NCI-H1694 (cell line): ENCODE results near the gene DNALI1.
"Not testable (repeated sequence)": the region's sequence is repeated elsewhere in the genome, so short reads cannot be mapped to it uniquely, and the experiment has no call there.

Source experiments
- DNase-seq: peaks from one replicate; lab custom pipeline; 2025; lab: John Stamatoyannopoulos, UW

The DNALI1 gene

DNA sequence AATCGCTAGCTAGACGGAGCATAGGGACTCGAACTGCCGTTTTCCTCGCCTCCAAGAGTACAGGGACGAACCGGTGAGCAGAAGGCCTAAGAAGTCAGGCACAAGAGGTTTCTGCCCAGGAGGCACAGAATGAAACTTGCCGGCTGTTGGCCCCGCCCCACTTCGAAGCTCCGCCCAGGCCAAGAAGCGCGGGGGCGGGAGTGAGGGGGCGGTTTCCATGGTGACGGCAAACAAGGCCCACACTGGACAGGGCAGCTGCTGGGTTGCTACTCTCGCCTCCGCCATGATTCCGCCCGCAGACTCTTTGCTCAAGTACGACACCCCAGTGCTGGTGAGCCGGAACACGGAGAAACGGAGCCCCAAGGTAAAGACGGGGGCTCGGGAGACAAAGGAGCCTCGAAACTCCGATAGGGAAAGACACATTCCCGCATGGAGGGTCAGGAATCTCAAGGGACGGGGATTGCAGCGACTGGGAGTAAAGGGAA, at the start of gene DNALI1:
TSS of gene DNALI1 (plus strand) at position 229 of the 485 bp plus-strand sequence. CDS start at position 284, 55 bp downstream.
- no peak for DNase-seq

DNA sequence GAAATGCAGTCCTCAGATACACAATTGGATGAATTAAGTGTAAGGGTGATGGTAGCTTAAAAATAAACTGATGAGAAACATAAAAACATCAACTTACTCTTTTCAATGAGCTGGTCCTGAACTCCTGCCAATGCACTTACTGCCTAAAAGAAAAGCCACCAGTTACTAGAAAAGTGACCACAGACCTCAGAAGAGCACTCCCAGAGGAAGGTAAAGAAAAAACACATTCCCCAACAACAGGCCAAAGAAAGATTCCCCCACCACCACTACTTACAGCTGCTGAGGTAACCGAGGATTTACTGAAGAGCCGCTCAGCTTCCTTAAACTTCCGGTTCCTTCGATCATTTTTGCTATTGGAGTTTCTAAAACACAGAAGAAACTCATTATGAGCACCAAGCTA, 47.6 kb upstream of the DNALI1 start:
- DNase-seq = no peak

GRCh38 chr1:37513795-37514349, 42.9 kb upstream of the DNALI1 start:
- DNase-seq = no peak

DNA sequence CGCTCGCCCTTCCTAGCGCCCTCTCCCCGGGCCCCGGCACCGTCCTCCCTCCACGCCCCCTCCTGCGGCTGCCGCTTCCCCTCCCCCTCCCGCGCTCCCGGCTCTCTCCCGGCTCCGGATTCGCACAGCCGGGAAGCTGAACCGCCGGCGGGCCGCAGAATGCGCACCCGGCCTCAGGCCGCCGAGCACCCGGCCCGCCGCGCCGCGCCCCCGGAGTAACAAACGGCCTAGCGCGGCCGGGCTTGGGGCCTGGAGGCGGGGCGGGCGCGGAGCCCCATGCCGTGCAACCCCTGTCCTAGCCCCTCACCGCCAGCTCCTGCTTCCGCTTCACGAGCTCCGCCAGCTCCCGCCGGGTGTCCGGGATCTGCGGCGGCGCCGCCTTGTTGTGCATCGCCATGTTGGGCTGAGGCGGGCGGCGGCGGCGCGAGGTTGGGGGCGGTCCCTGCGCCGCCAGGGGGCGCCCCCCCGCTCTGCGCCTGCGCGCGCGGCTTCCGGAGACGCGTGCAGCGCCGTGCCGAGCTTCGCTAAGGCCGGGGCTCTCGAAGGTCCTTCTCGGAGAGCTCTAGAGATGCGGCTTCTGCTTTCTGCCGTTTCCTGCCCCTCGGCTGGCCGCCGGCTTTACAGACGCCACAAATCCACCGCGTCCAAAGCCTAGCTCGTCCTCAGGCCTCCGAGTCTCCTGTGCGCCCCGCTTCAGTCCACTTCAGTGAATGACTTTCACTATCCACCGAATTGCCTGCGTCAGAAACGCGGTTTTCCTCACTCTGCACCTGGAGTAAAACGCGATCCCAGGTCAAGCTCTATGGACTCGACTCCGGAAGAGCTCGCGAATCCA, 42.2 kb upstream of the DNALI1 start, which contains the start of gene MEAF6:
TSS of gene MEAF6 (minus strand) at position 417 of the 835 bp plus-strand sequence. CDS start at position 397, 20 bp downstream.
- DNase-seq = peak; percentile 16

DNA sequence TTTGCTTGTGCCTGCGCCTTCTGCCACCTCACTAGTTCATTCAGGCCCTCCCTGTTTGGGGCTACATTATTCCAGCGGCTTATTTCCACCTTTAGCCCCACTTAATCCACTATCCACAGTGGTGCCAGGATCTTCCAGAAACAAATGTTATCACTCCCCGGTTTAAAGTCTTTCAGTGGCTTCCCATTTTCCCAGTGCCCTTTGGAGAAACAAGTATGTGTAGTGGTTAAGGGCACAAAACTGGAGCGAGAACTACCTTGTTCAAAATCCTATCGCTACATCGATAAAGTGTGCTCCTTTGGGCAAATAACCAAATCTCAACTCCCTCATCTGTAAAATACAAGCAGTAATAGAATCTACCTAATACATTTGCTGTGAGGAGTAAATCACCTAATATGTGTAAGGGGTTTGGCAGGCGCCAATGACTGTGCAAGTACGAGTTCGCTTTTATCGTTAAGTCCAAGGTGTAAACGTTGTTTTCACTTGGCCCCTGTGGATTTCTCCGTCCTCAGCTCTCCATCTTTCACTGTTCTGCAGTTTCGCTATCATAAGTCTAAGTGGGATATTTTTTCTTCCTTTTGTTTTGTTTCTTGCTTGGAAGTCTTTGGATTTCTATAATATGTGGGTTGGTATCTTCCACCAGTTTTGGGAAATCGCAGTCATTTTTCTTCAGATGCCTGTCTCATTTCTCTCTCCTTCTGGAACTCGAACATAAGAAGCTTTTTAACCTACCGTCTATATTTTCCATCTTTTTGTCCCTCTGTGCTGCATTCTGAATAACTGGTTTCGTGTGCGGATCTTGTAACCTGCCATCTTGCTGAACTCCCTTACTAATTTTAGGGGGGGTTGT, 41.3 kb upstream of the DNALI1 start:
- no peak for DNase-seq

- DNase-seq = no peak
Observed at GRCh38 chr1:37517569-37517968, 39.2 kb upstream of the DNALI1 start.

- not testable (repeated sequence) for DNase-seq
Observed at GRCh38 chr1:37518241-37518640, 38.5 kb upstream of the DNALI1 start.

DNA sequence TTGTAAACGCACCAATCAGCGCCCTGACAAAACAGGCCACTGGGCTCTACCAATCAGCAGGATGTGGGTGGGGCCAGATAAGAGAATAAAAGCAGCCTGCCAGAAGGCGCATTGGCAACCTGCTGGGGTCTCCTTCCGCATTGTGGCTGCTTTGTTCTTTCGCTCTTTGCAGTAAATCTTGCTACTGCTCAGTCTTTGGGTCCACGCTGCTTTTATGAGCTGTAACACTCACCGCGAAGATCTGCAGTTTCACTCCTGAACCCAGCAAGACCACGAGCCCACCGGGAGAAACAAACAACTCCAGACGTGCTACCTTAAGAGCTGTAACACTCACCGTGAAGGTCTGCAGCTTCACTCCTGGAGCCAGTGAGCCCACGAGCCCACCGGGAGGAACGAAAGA, 37.8 kb upstream of the DNALI1 start:
- DNase-seq = not testable (repeated sequence)

GRCh38 chr1:37519613-37520012, 37.1 kb upstream of the DNALI1 start:
- DNase-seq = no peak

GRCh38 chr1:37529888-37530287, 26.9 kb upstream of the DNALI1 start:
- not testable (repeated sequence) for DNase-seq

DNA sequence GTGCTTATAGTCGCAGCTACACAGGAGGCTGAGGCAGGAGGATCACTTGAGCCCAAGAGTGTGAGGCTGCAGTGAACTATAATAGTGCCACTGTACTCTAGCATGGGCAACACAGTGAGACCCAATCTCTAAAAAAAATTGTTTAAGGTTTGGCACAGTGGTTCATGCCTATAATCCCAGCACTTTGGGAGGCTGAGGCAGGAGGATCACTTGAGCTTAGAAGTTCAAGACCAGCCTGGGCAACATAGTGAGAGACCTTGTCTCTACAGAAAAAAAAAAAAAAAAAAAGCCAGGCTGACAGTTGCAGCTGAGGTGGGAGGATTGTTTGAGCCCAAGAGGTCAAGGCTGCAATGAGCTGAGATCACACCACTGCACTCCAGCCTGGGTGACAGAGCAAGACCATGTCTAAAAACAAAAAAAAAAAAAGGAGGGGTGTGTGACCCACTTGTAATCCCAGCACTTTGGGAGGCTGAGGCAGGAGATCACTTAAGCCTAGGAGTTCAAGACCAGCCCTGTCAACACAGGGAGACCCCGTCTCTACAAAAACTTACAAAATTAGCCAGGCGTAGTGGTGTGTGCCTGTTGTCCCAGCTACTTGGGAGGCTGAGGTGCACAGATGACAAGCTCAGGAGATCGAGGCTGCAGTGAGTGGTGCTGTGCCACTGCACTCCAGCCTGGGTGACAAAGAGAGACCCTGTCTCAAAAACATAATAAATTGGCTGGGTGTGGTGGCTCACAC, 24.2 kb upstream of the DNALI1 start:
- not testable (repeated sequence) for DNase-seq

- no peak for DNase-seq
Observed at GRCh38 chr1:37533317-37534093, 23.2 kb upstream of the DNALI1 start.

- DNase-seq = no peak
Observed at GRCh38 chr1:37537378-37537777, 19.4 kb upstream of the DNALI1 start.

- DNase-seq = not testable (repeated sequence)
Observed at GRCh38 chr1:37539154-37539553, 17.6 kb upstream of the DNALI1 start.

DNA sequence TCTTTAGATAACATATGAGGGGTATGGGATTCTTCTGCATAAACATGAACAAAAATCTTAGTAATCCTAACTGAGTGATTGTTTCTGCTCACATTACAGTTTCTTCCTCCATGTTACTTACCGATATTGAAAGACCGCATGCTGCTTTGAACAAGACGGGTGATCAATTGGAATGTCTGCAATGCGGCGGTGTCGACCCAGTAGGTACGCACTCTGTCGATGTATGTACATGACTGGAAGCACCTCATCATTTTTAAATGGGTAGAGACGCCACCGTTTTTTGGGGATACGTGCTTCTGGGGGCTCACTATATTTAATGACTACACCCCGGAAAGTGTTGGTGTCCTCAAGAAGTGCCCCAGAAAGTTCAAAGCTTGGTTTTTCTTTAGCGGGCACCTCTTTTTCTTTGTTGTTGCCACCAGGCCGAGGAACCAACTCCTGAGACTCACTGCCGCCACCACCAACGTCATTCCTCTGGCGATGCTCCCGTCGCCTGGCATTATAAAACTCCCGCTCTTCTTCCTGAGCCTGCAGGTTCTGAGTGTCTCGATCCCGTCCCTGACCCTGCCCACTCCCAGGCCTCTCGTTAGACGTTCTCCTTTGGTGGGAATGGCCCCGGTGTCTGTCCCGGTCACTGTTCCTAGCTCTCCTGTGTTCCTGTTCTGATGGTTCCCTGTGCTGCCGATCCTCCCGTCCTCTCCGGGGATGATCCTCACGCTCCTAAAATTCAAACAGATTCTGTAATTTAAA, 16.5 kb upstream of the DNALI1 start:
- DNase-seq = no peak

GRCh38 chr1:37544530-37544929, 12.2 kb upstream of the DNALI1 start:
- no peak for DNase-seq

GRCh38 chr1:37545019-37545418, 11.7 kb upstream of the DNALI1 start:
- no peak for DNase-seq

DNA sequence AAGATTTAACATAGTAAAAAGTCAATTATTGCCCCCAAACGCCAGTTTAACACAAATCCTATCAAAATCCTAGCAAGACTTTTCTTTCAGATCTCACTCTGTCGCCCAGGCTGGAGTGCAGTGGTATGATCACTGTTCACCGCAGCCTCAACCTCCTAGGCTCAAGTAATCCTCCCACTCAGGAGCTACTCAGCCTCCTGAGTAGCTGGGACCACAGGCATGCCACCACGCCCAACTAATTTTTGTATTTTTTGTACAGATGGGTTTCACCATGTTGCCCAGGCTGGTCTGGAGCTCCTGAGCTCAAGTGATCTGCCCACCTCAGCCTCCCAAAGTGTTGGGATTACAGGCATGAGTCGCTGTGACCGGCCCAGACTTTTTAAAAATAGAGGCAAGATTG, 7.4 kb upstream of the DNALI1 start:
- DNase-seq = no peak

DNA sequence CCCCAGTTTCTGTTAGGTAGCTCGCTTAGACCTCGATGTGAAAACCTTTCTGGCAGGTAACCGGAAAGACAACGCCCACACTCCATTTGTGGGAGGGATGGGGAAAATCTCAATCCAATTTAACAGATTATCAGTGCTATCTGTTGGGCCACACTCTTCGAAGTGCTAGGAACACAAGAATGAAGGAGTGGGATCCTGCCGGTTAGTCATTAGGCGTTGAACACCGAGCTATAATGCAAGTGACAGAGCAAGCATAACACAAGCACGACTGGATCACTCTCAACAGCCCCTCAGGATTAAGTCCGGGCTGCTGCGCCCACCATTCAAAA, 3.2 kb upstream of the DNALI1 start:
- DNase-seq = no peak
